ENCODE data around the gene SIM1.

SIM1 gene

GRCh38 chr6:100430962-100431361, 33.8 kb downstream of the SIM1 start:
- no peak for DNase-seq (ENCODE audit: low read depth, low spot score)

GRCh38 chr6:100427452-100427851, 37.3 kb downstream of the SIM1 start:
- DNase-seq (ENCODE audit: low read depth, low spot score): no peak

- DNase-seq (ENCODE audit: low read depth, low spot score): no peak
These were observed 37.9 kb downstream of the SIM1 start for GRCh38 chr6:100426744-100427338.

GRCh38 chr6:100426241-100426640, 38.5 kb downstream of the SIM1 start:
- DNase-seq (ENCODE audit: low read depth, low spot score): no peak

- peak; percentile 60 for DNase-seq (ENCODE audit: low read depth, low spot score)
These were observed 44.0 kb downstream of the SIM1 start for GRCh38 chr6:100420711-100421110.

GRCh38 chr6:100417036-100417435, 47.7 kb downstream of the SIM1 start:
- no peak for DNase-seq (ENCODE audit: low read depth, low spot score)

GRCh38 chr6:100415768-100416167, 49.0 kb downstream of the SIM1 start:
- no peak for DNase-seq (ENCODE audit: low read depth, low spot score)

GRCh38 chr6:100412872-100413271, 51.8 kb downstream of the SIM1 start:
- DNase-seq (ENCODE audit: low read depth, low spot score): no peak

- no peak for DNase-seq (ENCODE audit: low read depth, low spot score)
These were observed 60.7 kb downstream of the SIM1 start for GRCh38 chr6:100404051-100404450.

- no peak for DNase-seq (ENCODE audit: low read depth, low spot score)
These were observed 71.2 kb downstream of the SIM1 start for GRCh38 chr6:100393493-100393892.

- no peak for DNase-seq (ENCODE audit: low read depth, low spot score)
These were observed 72.3 kb downstream of the SIM1 start for GRCh38 chr6:100392423-100392822.

- DNase-seq (ENCODE audit: low read depth, low spot score): no peak
These were observed 75.7 kb downstream of the SIM1 start for GRCh38 chr6:100388868-100389519.

GRCh38 chr6:100382767-100383195, 81.9 kb downstream of the SIM1 start:
- DNase-seq (ENCODE audit: low read depth, low spot score): no peak

GRCh38 chr6:100382031-100382430, 82.7 kb downstream of the SIM1 start:
- no peak for DNase-seq (ENCODE audit: low read depth, low spot score)

GRCh38 chr6:100381111-100381510, 83.6 kb downstream of the SIM1 start:
- DNase-seq (ENCODE audit: low read depth, low spot score): no peak

- DNase-seq (ENCODE audit: low read depth, low spot score): no peak
These were observed 85.3 kb downstream of the SIM1 start for GRCh38 chr6:100379386-100379785.

- DNase-seq (ENCODE audit: low read depth, low spot score): no peak
These were observed 86.1 kb downstream of the SIM1 start for GRCh38 chr6:100378576-100378975.

GRCh38 chr6:100376103-100376502, 88.6 kb downstream of the SIM1 start:
- no peak for DNase-seq (ENCODE audit: low read depth, low spot score)

- no peak for DNase-seq (ENCODE audit: low read depth, low spot score)
These were observed 92.2 kb downstream of the SIM1 start for GRCh38 chr6:100372326-100373091.

- no peak for DNase-seq (ENCODE audit: low read depth, low spot score)
These were observed 93.1 kb downstream of the SIM1 start for GRCh38 chr6:100371591-100371990.

- no peak for DNase-seq (ENCODE audit: low read depth, low spot score)
These were observed 94.5 kb downstream of the SIM1 start for GRCh38 chr6:100370265-100370664.

GRCh38 chr6:100366419-100366818, 98.3 kb downstream of the SIM1 start:
- DNase-seq (ENCODE audit: low read depth, low spot score): no peak

- DNase-seq (ENCODE audit: low read depth, low spot score): no peak
These were observed 101.1 kb downstream of the SIM1 start for GRCh38 chr6:100363651-100364050.

Data from iPS DF 19.7 (cell line).